ENCODE results near the gene GNB1.
"Not testable (repeated sequence)": the region's sequence is repeated elsewhere in the genome, so short reads cannot be mapped to it uniquely, and the experiment has no call there.

Gene GNB1

DNA sequence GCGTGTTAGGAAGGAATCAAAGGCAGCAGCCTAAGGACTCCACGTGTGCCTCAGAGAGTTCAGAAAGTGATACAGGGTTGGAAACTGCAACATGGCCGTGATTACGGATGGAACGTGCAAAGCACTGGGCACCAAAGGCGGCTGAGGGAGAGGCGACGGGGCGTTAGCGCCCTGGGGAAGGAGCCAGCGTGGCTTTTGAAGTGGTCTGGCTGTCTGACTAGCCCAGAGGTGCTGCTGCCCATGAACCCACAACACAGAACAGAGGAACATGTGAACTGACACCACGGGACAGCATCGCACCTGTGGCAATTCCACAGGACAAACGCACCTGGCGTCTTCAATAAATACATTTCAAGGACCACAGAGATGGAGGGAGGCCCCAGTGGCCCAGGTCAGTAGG lies 46.2 kb upstream of the GNB1 start:
- no peak for DNase-seq (ENCODE audit: extremely low read depth, low read depth)
- TF ChIP-seq, protein P1, sequence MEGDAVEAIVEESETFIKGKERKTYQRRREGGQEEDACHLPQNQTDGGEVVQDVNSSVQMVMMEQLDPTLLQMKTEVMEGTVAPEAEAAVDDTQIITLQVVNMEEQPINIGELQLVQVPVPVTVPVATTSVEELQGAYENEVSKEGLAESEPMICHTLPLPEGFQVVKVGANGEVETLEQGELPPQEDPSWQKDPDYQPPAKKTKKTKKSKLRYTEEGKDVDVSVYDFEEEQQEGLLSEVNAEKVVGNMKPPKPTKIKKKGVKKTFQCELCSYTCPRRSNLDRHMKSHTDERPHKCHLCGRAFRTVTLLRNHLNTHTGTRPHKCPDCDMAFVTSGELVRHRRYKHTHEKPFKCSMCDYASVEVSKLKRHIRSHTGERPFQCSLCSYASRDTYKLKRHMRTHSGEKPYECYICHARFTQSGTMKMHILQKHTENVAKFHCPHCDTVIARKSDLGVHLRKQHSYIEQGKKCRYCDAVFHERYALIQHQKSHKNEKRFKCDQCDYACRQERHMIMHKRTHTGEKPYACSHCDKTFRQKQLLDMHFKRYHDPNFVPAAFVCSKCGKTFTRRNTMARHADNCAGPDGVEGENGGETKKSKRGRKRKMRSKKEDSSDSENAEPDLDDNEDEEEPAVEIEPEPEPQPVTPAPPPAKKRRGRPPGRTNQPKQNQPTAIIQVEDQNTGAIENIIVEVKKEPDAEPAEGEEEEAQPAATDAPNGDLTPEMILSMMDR (IDR thresholded peaks at IDR 0.05; ENCODE audit: low read depth, low read length), result no peak

DNA sequence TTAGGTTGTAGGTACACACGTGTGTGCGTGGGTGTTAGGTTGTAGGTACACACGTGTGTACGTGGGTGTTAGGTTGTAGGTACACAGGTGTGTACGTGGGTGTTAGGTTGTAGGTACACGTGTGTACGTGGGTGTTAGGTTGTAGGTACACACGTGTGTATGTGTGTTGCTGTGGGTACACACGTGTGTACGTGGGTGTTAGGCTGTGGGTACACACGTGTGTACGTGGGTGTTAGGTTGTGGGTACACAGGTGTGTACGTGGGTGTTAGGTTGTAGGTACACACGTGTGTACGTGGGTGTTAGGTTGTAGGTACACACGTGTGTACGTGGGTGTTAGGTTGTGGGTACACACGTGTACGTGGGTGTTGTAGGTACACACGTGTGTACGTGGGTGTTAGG lies 44.0 kb upstream of the GNB1 start:
- DNase-seq (ENCODE audit: extremely low read depth, low read depth), result not testable (repeated sequence)

DNA sequence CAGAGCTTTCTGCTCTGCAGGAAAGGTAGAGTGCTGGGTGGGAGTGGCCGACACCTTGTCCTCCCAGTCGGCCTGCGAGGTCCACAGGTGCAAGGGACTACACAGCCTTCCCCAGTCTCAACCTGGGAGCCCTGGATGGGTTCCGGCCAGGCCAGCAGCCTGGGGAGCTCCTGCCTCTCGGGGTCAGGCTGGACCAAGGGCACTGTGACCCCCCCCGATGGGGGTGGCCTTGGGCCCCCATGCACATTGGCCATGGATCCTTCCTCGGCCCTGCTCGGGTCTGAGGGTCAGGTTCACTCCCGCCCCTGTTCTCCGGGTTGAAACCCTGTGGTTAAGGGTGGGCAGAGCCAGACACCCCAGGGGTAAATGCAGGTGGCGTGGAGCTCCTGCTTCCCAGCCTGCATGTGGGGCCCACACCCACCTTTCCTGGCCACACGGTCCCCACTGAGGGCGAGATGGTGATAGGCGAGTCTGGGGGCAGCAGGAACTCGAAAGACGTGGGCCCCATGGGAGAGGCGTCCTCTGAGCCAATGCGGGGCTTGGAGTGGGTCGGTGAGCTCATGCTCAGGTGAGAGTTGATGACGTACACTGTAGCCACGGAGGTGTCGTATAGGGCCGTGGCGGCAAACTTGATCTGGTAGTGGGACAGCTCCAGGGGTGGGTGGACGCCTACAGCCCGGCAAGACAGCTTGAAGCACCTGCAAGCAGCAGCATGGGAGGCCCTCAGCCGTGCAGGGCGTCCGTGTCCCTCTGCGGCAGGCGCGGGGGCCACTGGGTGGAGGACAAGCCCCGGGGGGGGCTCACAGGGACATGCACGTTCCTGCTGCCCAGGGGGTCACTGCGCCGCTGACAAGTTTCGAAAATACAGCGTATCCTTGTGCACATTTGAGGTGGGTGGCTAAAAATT lies 39.0 kb upstream of the GNB1 start:
- TF ChIP-seq, protein P1 (IDR thresholded peaks at IDR 0.05; ENCODE audit: low read depth, low read length), result no peak

DNA sequence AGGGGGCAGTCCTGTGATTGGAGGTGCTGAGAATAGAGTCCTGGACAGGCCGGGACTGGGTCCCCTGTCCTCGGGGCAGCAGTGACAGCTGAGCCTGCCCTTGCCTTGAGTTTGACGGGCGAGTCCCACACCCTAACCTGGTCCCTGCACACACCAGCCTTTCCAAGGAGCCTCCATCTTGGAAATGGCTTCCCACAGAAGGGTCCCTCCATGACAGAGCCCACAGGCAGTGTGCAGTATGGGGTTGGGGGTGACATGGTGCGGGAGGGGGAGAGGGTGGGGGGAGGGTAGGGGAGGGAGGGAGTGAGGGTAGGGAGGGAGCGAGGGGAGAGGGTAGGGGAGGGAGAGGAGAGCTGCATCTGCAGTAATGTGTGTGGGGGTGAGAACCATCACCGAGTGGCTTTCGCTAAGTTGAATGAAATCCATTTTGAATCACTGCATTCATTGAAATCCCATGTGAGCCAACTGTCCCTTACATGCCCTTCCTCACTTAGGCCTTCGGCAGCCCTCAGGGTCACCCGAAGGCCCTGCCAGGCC lies 38.3 kb upstream of the GNB1 start:
- TF ChIP-seq, protein P1 (IDR thresholded peaks at IDR 0.05; ENCODE audit: low read depth, low read length), result no peak
- no peak for DNase-seq (ENCODE audit: extremely low read depth, low read depth)

More for the DNA sequence above, 39.0 kb upstream of the GNB1 start:
- DNase-seq (ENCODE audit: extremely low read depth, low read depth), result no peak

DNA sequence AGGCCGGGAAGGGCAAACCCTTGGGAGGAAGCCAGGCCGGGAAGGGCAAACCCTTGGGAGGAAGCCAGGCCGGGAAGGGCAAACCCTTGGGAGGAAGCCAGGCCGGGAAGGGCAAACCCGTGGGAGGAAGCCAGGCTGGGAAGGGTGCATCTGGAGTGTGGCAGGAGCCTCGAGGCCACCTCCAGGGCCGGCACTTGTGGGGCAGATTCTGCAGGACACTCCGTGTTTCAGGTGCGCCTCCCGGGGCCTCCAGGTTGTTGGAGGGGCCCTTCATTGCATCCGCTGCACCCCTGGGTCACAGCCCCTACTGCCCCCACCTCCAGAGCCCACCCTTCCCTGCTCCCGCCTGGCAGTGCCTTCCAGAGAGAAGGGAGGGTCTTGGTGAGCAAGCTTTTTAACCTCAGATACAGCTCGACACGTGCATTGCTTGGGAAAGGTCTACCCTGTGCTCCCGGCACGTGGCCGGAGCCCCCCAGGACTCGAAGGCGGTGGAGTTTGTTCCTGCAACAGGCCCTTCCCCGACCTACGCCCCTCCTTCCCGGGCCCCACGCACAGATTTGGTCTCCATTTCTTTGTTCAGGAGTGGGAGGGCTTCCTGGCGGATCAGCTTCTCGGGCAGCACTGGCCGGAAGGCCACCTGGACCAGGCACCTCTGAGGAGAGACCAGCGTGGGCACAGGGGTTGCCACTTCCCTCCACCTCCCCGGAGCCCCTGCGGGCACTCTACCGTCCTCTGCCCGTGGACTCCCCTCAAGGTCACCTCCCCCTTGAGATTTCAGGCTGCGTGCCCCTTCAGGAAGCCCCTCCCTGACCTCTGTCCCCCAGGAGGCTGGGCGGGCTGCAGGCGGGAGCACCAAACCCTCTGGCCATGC lies 37.6 kb upstream of the GNB1 start:
- TF ChIP-seq, protein P1 (IDR thresholded peaks at IDR 0.05; ENCODE audit: low read depth, low read length), result no peak
- no peak for DNase-seq (ENCODE audit: extremely low read depth, low read depth)

DNA sequence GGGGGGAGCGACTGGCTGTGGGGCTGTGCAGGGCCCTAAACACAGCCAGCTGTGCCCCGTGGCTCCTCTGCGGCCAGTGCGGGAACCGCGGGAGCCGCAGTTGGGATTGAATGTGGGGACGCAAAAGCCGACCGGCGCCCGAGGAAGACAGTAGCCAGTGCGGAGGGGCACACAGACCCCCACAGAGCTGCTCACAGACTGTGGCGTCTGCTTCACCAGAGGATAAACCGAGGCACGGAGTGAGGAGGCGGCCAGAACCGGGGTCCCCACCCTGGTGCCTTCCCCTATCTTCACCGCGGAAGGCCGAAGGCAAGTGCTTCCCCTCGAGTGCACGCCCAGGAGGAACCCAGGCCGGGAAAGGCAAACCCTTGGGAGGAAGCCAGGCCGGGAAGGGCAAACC lies 36.9 kb upstream of the GNB1 start:
- DNase-seq (ENCODE audit: extremely low read depth, low read depth), result no peak
- TF ChIP-seq, protein P1 (IDR thresholded peaks at IDR 0.05; ENCODE audit: low read depth, low read length), result no peak

DNA sequence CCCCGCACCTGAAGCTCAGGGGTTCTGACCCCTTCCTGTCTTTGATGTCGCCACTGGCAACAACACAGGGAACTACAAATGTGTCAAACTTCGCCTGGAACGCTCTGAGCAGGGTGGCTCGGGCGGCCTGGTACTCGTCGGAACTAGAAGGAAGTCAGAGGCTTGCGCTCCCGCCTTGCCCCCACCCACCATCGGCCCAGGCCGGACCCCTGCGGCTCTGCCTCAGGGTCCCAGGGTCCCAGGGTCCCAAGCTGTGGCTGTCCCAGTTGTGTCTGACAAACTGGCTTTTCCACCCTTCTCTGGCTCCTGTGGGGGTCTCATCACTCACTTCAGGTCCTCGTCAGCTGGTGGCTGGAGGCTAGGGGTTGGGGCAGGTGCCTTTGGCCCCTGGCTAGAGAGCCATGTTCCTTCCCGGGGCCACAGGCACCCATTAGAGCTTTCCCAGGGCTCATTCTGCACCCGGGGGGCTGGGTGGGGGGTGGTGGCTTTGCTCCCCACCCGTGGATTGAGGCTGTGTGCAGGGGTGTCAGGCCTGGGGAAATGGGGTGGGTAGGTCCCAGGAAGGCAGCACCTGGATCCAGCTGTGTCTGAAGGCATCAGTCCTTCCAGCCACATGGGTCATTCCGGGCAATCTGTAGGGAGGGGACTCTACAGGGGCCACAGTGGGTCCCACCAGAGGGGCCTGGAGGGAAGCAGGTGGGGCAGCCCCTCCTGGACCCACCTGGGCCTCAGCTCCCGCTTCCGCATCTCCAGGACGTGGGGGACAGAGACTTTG lies 36.2 kb upstream of the GNB1 start:
- DNase-seq (ENCODE audit: extremely low read depth, low read depth), result no peak
- TF ChIP-seq, protein P1 (IDR thresholded peaks at IDR 0.05; ENCODE audit: low read depth, low read length), result no peak
